Vagina (tissue), 2 donors: ENCODE data around the gene AMER3.

Experiments
- POLR2A ChIP-seq, 2 donors: fragments of 450-650 bp; IDR thresholded peaks; one replicate each; pipeline ENCODE4 v1.6.1; 2017; ENCODE audit warnings: antibody characterized with exemption in 2 of 2, mild to moderate bottlenecking in 2 of 2, moderate library complexity in 2 of 2
- POLR2AphosphoS5 ChIP-seq, 2 donors: sonication (generic); formaldehyde crosslinking; IDR thresholded peaks; one replicate each; pipeline ENCODE4 v1.9.0; 2017; ENCODE audit warnings: antibody characterized with exemption in 2 of 2, mild to moderate bottlenecking in 2 of 2, low read depth in 1 of 2; ENCODE audit not compliant: insufficient read depth in 1 of 2
- TF ChIP-seq, protein P1 (sequence below), 3 experiments: fragments of 450-650 bp in 2 of 3; fragments of 200-600 bp in 1 of 3; sonication (generic) in 1 of 3; IDR thresholded peaks; one replicate each; pipeline ENCODE4 v1.5.1; 2017 to 2019; ENCODE audit warnings: antibody characterized with exemption in 3 of 3, mild to moderate bottlenecking in 2 of 3, moderate library complexity in 2 of 3

DNA sequence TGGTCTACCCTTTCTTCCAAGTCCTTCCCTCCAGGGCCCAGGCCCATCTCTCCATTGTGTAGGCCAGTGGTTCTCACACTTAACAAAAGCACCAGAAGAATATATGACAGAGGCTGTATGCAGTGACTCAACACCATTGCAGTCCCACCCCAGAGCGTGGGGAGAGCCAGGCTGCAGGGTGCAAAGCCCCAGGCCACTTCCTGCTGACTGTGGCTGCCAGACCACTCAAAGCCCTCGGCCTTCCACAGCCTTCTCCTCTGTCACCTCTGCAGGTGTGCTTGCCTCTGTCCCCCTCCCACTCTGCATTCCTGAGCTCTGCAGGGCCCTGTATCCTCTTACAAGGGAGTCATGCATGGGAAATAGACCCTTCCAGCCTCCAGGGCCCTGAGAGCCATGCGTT is 41.0 kb downstream of the AMER3 start:
- no peak for TF ChIP-seq POLR2A (IDR thresholded peaks at IDR 0.05)
- TF ChIP-seq, protein P1, sequence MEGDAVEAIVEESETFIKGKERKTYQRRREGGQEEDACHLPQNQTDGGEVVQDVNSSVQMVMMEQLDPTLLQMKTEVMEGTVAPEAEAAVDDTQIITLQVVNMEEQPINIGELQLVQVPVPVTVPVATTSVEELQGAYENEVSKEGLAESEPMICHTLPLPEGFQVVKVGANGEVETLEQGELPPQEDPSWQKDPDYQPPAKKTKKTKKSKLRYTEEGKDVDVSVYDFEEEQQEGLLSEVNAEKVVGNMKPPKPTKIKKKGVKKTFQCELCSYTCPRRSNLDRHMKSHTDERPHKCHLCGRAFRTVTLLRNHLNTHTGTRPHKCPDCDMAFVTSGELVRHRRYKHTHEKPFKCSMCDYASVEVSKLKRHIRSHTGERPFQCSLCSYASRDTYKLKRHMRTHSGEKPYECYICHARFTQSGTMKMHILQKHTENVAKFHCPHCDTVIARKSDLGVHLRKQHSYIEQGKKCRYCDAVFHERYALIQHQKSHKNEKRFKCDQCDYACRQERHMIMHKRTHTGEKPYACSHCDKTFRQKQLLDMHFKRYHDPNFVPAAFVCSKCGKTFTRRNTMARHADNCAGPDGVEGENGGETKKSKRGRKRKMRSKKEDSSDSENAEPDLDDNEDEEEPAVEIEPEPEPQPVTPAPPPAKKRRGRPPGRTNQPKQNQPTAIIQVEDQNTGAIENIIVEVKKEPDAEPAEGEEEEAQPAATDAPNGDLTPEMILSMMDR (IDR thresholded peaks at IDR 0.05) = no peak
- no peak for TF ChIP-seq POLR2AphosphoS5 (IDR thresholded peaks at IDR 0.05; ENCODE audit: insufficient read depth in 1 of 2, low read depth in 1 of 2)
